Fibroblast of the aortic adventitia (primary cell): ENCODE data around the gene ALCAM. TPM values are rescaled to one million over a fixed set of nuclear protein-coding genes. Genes with fewer than 3 reads are reported as not detected.

Source experiments
- DNase-seq: peaks from one replicate; pipeline ENCODE4 v3.0.0-alpha.2; 2010; ENCODE audit warnings: low read depth
- H3K4me3 ChIP-seq: 2 replicates; pipeline ENCODE4 v1.5.1; 2011; ENCODE audit warnings: low read depth, mild to moderate bottlenecking, control low read depth, low read length, moderate library complexity
- CTCF ChIP-seq: IDR thresholded peaks from 2 replicates; pipeline ENCODE4 v1.5.1; 2011; ENCODE audit warnings: mild to moderate bottlenecking, low read length, control low read depth, inconsistent platforms; ENCODE audit not compliant: insufficient read depth
- total RNA-seq: library from RNA; depleted of rRNA; stranded (reverse); fragments of >200 nt; gene quantifications from 2 replicates; pipeline ENCODE4 v1.2.3, GENCODE V29; 2012; ENCODE audit warnings: low replicate concordance

ALCAM gene
- total RNA-seq, 1 donor, result 203 TPM

- DNase-seq, result no peak
- no peak overlapping the region for H3K4me3 ChIP-seq
- no peak for TF ChIP-seq CTCF
Measured at GRCh38 chr3:105619651-105620050, 252.9 kb downstream of the ALCAM start.

GRCh38 chr3:105620236-105620635 lies 253.5 kb downstream of the ALCAM start:
- DNase-seq, result no peak
- H3K4me3 ChIP-seq, result no peak overlapping the region
- TF ChIP-seq CTCF, result no peak

- H3K4me3 ChIP-seq, result no peak overlapping the region
- TF ChIP-seq CTCF, result no peak
Measured at GRCh38 chr3:105622169-105622568, 255.5 kb downstream of the ALCAM start.

More at GRCh38 chr3:105622169-105622568, 255.5 kb downstream of the ALCAM start:
- no peak for DNase-seq
